BE2C (cell line): ENCODE data around the gene ERP44.

Experiments
- DNase-seq: peaks from one replicate; pipeline ENCODE4 v3.0.0-alpha.2; 2020
- H3K27me3 ChIP-seq: fragments of 250-450 bp; sonication (Bioruptor Pico); 2 replicates; pipeline ENCODE4 v1.5.1; 2020; ENCODE audit warnings: mild to moderate bottlenecking
- H3K36me3 ChIP-seq: fragments of 250-450 bp; sonication (Bioruptor Pico); 2 replicates; pipeline ENCODE4 v1.5.1; 2020; ENCODE audit warnings: mild to moderate bottlenecking
- H3K4me1 ChIP-seq: fragments of 250-450 bp; sonication (Bioruptor Pico); 2 replicates; pipeline ENCODE4 v1.5.1; 2020
- H3K4me3 ChIP-seq: 2 replicates; pipeline ENCODE4 v1.5.1; 2011; ENCODE audit warnings: low read depth, low read length
- H3K9me3 ChIP-seq: fragments of 250-450 bp; sonication (Bioruptor Pico); 2 replicates; pipeline ENCODE4 v1.5.1; 2020
- CTCF ChIP-seq: IDR thresholded peaks from 2 replicates; pipeline ENCODE4 v1.5.1; 2012; ENCODE audit warnings: mild to moderate bottlenecking, low read depth, low read length

Gene ERP44

GRCh38 chr9:100131216-100131615 is 32.4 kb upstream of the ERP44 start:
- Histone ChIP-seq H3K4me3 (no peak overlapping the region), H3K36me3 (0 out of 2 replicates have a peak, but pooled peaks cover 5% of the 10 kb centered on the region), H3K27me3 (no peaks in the 10 kb centered on the region), H3K4me1 (no peaks in the 10 kb centered on the region), H3K9me3 (no peaks in the 10 kb centered on the region)
- no peak for TF ChIP-seq CTCF
- DNase-seq, result no peak

GRCh38 chr9:100129772-100130171 is 31.0 kb upstream of the ERP44 start:
- no peak for TF ChIP-seq CTCF
- no peak for DNase-seq
- 0 out of 2 replicates have a peak, but pooled peaks cover 5% of the 10 kb centered on the region for H3K36me3 ChIP-seq

GRCh38 chr9:100126423-100126822 is 27.6 kb upstream of the ERP44 start:
- Histone ChIP-seq H3K27me3 (no peaks in the 10 kb centered on the region), H3K9me3 (no peaks in the 10 kb centered on the region), H3K4me1 (no peaks in the 10 kb centered on the region; the same call in 1 of the 2 replicates), H3K36me3 (0 out of 2 replicates have a peak, but pooled peaks cover 5% of the 10 kb centered on the region), H3K4me3 (no peak overlapping the region)
- no peak for DNase-seq
- TF ChIP-seq CTCF, result no peak

More at GRCh38 chr9:100129772-100130171, 31.0 kb upstream of the ERP44 start:
- Histone ChIP-seq H3K4me3 (no peak overlapping the region), H3K9me3 (no peaks in the 10 kb centered on the region), H3K4me1 (no peaks in the 10 kb centered on the region), H3K27me3 (no peaks in the 10 kb centered on the region)

GRCh38 chr9:100125910-100126309 is 27.1 kb upstream of the ERP44 start:
- no peaks in the 10 kb centered on the region; the same call in 1 of the 2 replicates for H3K4me1 ChIP-seq
- H3K36me3 ChIP-seq, result 0 out of 2 replicates have a peak, but pooled peaks cover 5% of the 10 kb centered on the region
- no peak overlapping the region for H3K4me3 ChIP-seq
- no peak for DNase-seq
- H3K27me3 ChIP-seq, result no peaks in the 10 kb centered on the region
- no peaks in the 10 kb centered on the region for H3K9me3 ChIP-seq
- TF ChIP-seq CTCF, result no peak

GRCh38 chr9:100125236-100125635 is 26.4 kb upstream of the ERP44 start:
- Histone ChIP-seq H3K4me3 (no peak overlapping the region), H3K27me3 (no peaks in the 10 kb centered on the region), H3K36me3 (0 out of 2 replicates have a peak, but pooled peaks cover 5% of the 10 kb centered on the region), H3K9me3 (no peaks in the 10 kb centered on the region), H3K4me1 (no peaks in the 10 kb centered on the region; the same call in 1 of the 2 replicates)
- TF ChIP-seq CTCF, result no peak
- DNase-seq, result no peak

GRCh38 chr9:100120286-100120685 is 21.5 kb upstream of the ERP44 start:
- Histone ChIP-seq H3K4me3 (no peak overlapping the region), H3K36me3 (no peaks in the 10 kb centered on the region), H3K27me3 (no peaks in the 10 kb centered on the region), H3K9me3 (no peaks in the 10 kb centered on the region), H3K4me1 (no peaks in the 10 kb centered on the region; the same call in 1 of the 2 replicates)
- DNase-seq, result no peak
- TF ChIP-seq CTCF, result no peak
